ENCODE data around the gene MPHOSPH9.

The MPHOSPH9 gene

DNA sequence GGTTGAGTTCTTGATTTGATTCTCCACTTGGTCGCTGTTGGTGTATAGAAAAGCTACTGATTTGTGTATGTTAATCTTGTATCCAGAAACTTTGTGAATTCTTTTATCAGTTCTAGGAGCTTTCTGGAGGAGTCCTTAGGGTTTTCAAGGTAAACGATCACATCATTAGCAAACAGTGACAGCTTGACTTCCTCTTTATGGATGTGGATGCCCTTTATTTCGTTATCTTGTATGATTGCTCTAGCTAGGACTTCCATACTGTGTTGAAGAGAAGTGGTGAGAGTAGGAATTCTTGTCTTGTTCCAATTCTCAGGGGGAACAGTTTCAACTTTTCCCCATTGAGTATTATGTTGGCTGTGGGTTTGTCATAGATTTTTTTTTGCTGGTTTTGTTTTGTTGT, 12.7 kb upstream of the MPHOSPH9 start:
- Histone ChIP-seq H3K27me3 (ENCODE audit: insufficient read depth, low read depth) (no peaks in the 10 kb centered on the region), H3K9ac (no peak overlapping the region), H3K79me2 (ENCODE audit: insufficient read depth, low read depth) (peaks cover 12% of the 10 kb centered on the region; the same call in 1 of the 2 replicates), H3K4me3 (IDR thresholded peaks at IDR 0.05; ENCODE audit: insufficient read depth, low read depth, low read length) (no peak overlapping the region), H3K27ac (no peak overlapping the region), H4K20me1 (ENCODE audit: insufficient read depth) (no peaks in the 10 kb centered on the region), H3K4me2 (no peak overlapping the region), H3K36me3 (ENCODE audit: insufficient read depth) (no peaks in the 10 kb centered on the region), H3K4me1 (ENCODE audit: low read depth, poor library complexity, severe bottlenecking) (no peaks in the 10 kb centered on the region), H2AFZ (ENCODE audit: low read depth) (no peak overlapping the region)
- TF ChIP-seq, protein P1, sequence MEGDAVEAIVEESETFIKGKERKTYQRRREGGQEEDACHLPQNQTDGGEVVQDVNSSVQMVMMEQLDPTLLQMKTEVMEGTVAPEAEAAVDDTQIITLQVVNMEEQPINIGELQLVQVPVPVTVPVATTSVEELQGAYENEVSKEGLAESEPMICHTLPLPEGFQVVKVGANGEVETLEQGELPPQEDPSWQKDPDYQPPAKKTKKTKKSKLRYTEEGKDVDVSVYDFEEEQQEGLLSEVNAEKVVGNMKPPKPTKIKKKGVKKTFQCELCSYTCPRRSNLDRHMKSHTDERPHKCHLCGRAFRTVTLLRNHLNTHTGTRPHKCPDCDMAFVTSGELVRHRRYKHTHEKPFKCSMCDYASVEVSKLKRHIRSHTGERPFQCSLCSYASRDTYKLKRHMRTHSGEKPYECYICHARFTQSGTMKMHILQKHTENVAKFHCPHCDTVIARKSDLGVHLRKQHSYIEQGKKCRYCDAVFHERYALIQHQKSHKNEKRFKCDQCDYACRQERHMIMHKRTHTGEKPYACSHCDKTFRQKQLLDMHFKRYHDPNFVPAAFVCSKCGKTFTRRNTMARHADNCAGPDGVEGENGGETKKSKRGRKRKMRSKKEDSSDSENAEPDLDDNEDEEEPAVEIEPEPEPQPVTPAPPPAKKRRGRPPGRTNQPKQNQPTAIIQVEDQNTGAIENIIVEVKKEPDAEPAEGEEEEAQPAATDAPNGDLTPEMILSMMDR (conservative IDR thresholded peaks at IDR 0.05; ENCODE audit: low read depth, low read length) = no peak

DNA sequence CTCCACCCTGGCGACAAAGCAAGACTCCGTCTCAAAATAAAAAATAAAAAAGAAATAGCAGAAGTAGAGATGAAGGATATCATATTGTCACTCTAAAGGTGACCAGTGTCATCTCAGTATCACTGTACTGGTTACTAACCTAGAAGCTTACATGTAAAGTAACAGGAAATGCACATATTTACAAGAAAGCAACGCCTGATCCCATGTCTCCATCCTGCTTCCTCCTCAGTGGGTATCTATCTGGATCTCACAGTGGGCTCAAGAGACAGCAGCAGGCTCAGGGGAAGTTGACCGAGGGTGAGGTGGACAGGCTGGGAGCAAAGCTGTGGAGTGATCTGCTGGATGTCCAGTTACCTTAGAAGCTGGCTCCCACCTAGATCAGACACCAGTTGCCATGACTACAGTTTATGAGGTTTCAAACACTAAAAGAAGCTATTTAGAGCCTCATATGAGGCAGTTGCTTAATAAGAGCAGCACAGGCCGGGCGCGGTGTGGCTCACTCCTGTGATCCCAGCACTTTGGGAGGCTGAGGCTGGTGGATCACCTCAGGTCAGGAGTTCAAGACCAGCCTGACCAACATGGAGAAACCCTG, 10.8 kb upstream of the MPHOSPH9 start:
- Histone ChIP-seq H3K4me2 (no peak overlapping the region), H4K20me1 (ENCODE audit: insufficient read depth) (no peaks in the 10 kb centered on the region), H3K27me3 (ENCODE audit: insufficient read depth, low read depth) (no peaks in the 10 kb centered on the region), H3K4me1 (ENCODE audit: low read depth, poor library complexity, severe bottlenecking) (no peaks in the 10 kb centered on the region), H3K36me3 (ENCODE audit: insufficient read depth) (no peaks in the 10 kb centered on the region), H2AFZ (ENCODE audit: low read depth) (no peak overlapping the region), H3K27ac (no peak overlapping the region), H3K79me2 (ENCODE audit: insufficient read depth, low read depth) (peaks cover 12% of the 10 kb centered on the region; the same call in 1 of the 2 replicates), H3K4me3 (IDR thresholded peaks at IDR 0.05; ENCODE audit: insufficient read depth, low read depth, low read length) (no peak overlapping the region), H3K9ac (no peak overlapping the region)
- TF ChIP-seq, protein P1 (conservative IDR thresholded peaks at IDR 0.05; ENCODE audit: low read depth, low read length) = no peak

DNA sequence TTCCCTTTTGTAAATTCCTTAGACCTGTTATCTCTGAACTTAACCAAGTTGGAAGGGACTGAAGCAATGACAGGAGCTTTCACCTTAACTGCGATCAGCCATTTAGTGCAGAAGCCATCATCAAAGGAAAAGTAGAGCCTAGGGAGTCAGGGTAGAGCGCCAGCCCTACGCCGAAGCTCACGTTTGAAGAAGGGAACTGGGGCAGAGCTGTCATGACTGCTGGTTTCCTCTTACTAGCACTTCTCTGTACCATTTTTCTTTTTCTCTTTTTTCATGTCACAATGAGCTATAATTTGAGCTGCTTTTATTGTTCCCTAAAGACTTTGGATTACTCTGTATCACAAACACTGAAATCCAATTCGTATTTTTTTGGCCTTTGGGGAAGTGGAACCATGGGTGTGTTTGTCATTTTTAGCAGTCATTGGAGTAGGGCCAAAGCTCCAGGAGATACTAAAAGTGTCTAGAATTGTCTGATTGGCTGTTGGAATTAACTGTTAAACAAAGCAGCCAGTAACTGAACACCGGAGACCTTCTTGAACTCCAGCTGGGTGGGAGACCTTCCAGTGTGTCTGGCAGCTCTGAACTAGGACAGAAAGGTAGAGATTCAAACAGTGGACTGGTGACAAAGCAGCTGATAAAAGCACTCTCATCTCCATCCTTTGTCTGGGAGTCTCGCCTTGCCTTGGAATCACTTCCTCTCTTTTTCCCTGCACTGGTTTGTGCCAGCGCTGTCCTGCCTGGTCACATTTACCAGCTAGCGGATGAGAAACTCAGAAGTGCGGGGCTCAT, 9.4 kb upstream of the MPHOSPH9 start:
- Histone ChIP-seq H3K27ac (no peak overlapping the region), H3K9ac (no peak overlapping the region), H4K20me1 (ENCODE audit: insufficient read depth) (no peaks in the 10 kb centered on the region), H3K4me3 (IDR thresholded peaks at IDR 0.05; ENCODE audit: insufficient read depth, low read depth, low read length) (no peak overlapping the region), H3K4me2 (no peak overlapping the region), H3K79me2 (ENCODE audit: insufficient read depth, low read depth) (peaks cover 11% of the 10 kb centered on the region; the same call in 1 of the 2 replicates), H3K27me3 (ENCODE audit: insufficient read depth, low read depth) (no peaks in the 10 kb centered on the region), H3K36me3 (ENCODE audit: insufficient read depth) (no peaks in the 10 kb centered on the region), H3K4me1 (ENCODE audit: low read depth, poor library complexity, severe bottlenecking) (no peaks in the 10 kb centered on the region), H2AFZ (ENCODE audit: low read depth) (no peak overlapping the region)
- TF ChIP-seq, protein P1 (conservative IDR thresholded peaks at IDR 0.05; ENCODE audit: low read depth, low read length) = no peak

DNA sequence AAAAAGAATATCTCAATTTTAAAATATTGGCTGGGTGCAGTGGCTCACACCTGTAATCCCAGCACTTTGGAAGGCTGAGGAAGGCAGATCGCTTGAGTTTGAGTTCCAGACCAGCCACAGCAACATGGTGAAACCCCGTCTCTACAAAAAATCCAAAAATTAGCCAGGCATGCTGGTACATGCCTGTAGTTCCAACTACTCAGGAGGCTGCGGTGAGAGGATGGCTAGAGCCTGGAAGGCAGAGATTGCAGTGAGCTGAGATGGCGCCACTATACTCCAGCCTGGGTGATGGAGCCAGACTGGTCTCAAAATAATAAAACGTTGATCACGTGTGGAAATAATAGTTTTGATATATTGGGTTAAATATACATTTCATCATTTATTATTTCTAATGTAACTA, 6.0 kb upstream of the MPHOSPH9 start:
- H2AFZ ChIP-seq (ENCODE audit: low read depth) = no peak overlapping the region
- TF ChIP-seq, protein P1 (conservative IDR thresholded peaks at IDR 0.05; ENCODE audit: low read depth, low read length) = no peak
- no peaks in the 10 kb centered on the region for H4K20me1 ChIP-seq (ENCODE audit: insufficient read depth)
- no peak overlapping the region for H3K4me3 ChIP-seq (IDR thresholded peaks at IDR 0.05; ENCODE audit: insufficient read depth, low read depth, low read length)
- no peaks in the 10 kb centered on the region for H3K36me3 ChIP-seq (ENCODE audit: insufficient read depth)
- peaks cover 30% of the 10 kb centered on the region for H3K79me2 ChIP-seq (ENCODE audit: insufficient read depth, low read depth)
- H3K27ac ChIP-seq = no peak overlapping the region
- H3K9ac ChIP-seq = no peak overlapping the region
- H3K4me2 ChIP-seq = no peak overlapping the region
- no peaks in the 10 kb centered on the region for H3K27me3 ChIP-seq (ENCODE audit: insufficient read depth, low read depth)
- H3K4me1 ChIP-seq (ENCODE audit: low read depth, poor library complexity, severe bottlenecking) = peaks cover 9% of the 10 kb centered on the region

Measured in KMS-11 (cell line).